ENCODE data around the gene B4GALT5.
"Not testable (repeated sequence)": the region's sequence is repeated elsewhere in the genome, so short reads cannot be mapped to it uniquely, and the experiment has no call there.

Gene B4GALT5

DNA sequence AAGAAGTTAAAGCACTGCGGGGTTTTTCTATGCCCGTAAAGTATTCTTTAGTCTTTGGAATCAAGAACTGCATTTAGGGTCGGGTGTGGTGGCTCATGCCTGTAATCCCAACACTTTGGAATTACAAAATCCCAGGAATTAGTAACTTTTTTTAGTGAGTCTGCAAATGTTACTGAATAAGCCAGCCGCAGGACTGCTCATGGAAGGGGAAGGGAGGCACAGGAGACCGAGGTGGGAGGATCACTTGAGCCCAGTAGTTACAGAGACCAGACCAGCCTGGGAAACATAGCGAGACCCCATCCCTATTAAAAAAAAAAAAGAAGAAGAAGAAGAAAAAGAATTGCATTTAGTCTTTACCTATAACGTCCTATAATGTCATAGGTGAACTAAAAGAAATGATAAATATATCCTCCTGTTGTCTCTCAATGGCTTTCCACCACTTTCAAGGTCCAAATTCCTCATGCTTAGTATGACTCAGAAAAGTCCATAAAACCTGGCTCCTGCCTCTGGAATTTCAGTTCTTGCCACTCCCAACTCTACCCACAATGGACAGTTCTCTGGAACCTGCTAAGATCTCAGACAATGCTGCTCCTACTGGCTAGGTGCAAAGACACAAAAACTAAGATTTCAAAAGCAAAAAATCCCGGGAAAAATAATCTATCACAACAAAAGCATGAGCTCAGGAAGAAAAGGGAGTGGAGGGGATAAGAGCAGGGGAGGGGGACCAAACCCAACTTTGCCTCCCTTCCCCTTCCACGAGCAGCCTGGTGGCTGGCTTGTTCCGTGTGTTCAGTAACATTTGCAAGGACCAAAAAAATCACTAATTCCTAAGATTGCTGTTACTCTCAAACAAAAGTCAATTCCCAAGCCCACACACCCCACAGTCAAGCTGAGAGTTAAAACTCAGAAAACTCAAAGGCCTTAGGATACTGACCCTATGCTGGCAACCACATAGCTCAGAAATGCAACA lies 39.0 kb downstream of the B4GALT5 start:
- H4K20me1 ChIP-seq, result peaks cover 99% of the 10 kb centered on the region
- no peak overlapping the region for H3K9ac ChIP-seq
- no peak overlapping the region for H3K4me2 ChIP-seq
- no peak overlapping the region for H3K27ac ChIP-seq
- H3K36me3 ChIP-seq, result no peaks in the 10 kb centered on the region; the same call in 1 of the 2 replicates
- TF ChIP-seq Cebpa-rat (IDR thresholded peaks at IDR 0.05), result no peak
- H3K4me3 ChIP-seq, result no peak overlapping the region
- H3K4me1 ChIP-seq, result peaks cover 44% of the 10 kb centered on the region
- H3K27me3 ChIP-seq, result no peaks in the 10 kb centered on the region
- H3K9me3 ChIP-seq, result no peaks in the 10 kb centered on the region

DNA sequence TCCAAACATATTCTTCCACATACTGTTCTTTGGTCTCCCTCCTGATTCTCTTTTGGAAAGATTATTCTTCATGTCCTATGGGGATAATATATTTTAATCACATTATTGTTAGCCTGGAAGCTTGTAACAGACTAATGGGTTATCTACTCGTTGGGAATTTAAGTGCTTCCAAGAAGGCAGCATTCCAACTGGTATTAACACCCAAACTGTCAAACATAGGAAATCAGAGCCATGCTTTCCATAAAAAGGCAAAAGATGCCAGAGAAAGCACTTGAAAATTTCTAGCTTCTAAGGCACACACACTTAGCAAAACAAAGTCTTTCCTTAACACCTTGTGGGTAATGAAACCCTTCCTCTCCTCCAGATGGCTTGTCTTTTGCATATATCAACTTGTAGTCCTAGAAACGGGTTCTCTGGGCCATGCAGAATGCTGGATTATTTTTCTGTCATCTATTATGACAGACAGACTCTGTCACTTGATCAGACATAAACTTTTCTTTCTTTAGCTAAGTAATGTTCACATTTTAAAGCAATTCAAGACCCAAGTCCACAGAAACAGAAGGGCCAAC lies 41.5 kb downstream of the B4GALT5 start:
- Histone ChIP-seq H3K27me3 (no peaks in the 10 kb centered on the region), H3K4me2 (no peak overlapping the region), H3K36me3 (no peaks in the 10 kb centered on the region; the same call in 1 of the 2 replicates), H3K9me3 (no peaks in the 10 kb centered on the region), H3K4me3 (no peak overlapping the region), H3K9ac (no peak overlapping the region), H3K4me1 (peaks cover 37% of the 10 kb centered on the region), H3K27ac (no peak overlapping the region), H4K20me1 (peaks cover 99% of the 10 kb centered on the region)
- TF ChIP-seq Cebpa-rat (IDR thresholded peaks at IDR 0.05), result no peak

DNA sequence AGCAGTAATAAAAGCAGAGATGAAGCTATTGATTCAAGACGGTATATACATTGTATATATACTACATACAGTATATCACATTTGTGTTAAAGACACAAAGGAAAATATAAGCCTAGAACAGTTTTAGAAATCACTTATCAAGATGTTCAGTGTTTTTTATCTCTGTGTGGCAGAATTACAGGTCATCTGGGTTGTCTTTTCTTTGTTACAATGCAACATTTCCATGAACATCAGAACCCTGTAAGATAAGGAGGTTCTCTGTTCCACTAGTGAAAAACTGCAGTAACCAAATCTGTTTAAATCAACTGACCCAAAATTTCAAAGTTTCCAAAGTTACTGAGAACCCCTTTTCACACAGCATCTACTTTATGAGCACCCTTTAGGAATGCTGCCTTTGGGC lies 42.2 kb downstream of the B4GALT5 start:
- Histone ChIP-seq H4K20me1 (peaks cover 99% of the 10 kb centered on the region), H3K4me3 (no peak overlapping the region), H3K36me3 (no peaks in the 10 kb centered on the region; the same call in 1 of the 2 replicates), H3K4me2 (no peak overlapping the region), H3K27ac (no peak overlapping the region), H3K9me3 (no peaks in the 10 kb centered on the region), H3K4me1 (peaks cover 29% of the 10 kb centered on the region), H3K27me3 (no peaks in the 10 kb centered on the region), H3K9ac (no peak overlapping the region)
- TF ChIP-seq Cebpa-rat (IDR thresholded peaks at IDR 0.05), result no peak

GRCh38 chr20:49669601-49670189 lies 44.0 kb downstream of the B4GALT5 start:
- Histone ChIP-seq H3K4me1 (peaks cover 25% of the 10 kb centered on the region), H3K27ac (no peak overlapping the region), H3K36me3 (no peaks in the 10 kb centered on the region; the same call in 1 of the 2 replicates), H3K4me2 (peak overlapping the region; percentile 78), H4K20me1 (peaks cover 98% of the 10 kb centered on the region), H3K9me3 (no peaks in the 10 kb centered on the region), H3K27me3 (no peaks in the 10 kb centered on the region), H3K9ac (no peak overlapping the region), H3K4me3 (peak overlapping the region; percentile 30; the same call in 1 of the 2 replicates)
- TF ChIP-seq Cebpa-rat (IDR thresholded peaks at IDR 0.05), result no peak

- peaks cover 98% of the 10 kb centered on the region for H4K20me1 ChIP-seq
Observed at GRCh38 chr20:49668878-49669195, 44.8 kb downstream of the B4GALT5 start.

DNA sequence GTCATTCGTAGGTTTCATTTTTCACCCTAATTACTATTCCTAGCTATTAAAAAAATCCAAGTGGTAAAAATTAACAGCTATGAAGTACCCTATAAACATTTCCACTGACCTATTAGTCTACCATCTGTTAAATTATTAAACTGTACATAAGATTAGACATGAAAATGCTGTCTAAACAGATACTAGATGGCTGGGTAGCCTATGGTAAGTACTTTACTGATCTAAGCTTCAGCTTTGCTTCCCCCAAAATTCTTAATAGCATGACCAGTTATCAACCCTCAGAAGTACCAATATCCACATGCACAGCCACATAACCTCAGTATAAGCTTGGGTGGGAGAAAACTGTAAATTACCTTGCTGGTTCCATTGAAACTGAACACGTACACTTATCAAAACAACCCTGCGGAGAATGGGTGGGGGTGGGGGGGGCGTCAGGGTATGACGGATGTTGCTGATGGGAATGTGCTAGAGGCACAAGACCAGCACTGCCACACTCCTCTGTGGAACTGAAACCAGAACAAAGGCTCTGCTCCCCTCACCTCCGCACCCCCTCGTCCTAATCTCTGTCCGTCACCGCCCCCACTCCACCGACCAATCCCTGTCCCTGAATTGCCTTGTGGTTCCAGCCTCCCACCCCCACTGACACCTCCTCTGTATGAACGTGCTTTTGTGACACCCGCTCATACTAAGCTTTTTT lies 45.3 kb downstream of the B4GALT5 start:
- Histone ChIP-seq H3K4me1 (peaks cover 25% of the 10 kb centered on the region), H3K4me2 (no peak overlapping the region), H3K27me3 (no peaks in the 10 kb centered on the region), H3K27ac (no peak overlapping the region), H3K4me3 (no peak overlapping the region), H4K20me1 (peaks cover 98% of the 10 kb centered on the region), H3K36me3 (no peaks in the 10 kb centered on the region), H3K9ac (no peak overlapping the region), H3K9me3 (no peaks in the 10 kb centered on the region)
- TF ChIP-seq Cebpa-rat (IDR thresholded peaks at IDR 0.05), result no peak

More at GRCh38 chr20:49668878-49669195, 44.8 kb downstream of the B4GALT5 start:
- H3K4me2 ChIP-seq, result peak overlapping the region; percentile 78; the same call in 1 of the 2 replicates
- H3K4me1 ChIP-seq, result peaks cover 25% of the 10 kb centered on the region
- H3K9ac ChIP-seq, H3K9me3 ChIP-seq, H3K27me3 ChIP-seq, H3K27ac ChIP-seq, H3K36me3 ChIP-seq, H3K4me3 ChIP-seq: not testable (repeated sequence)

GRCh38 chr20:49666911-49667310 lies 46.8 kb downstream of the B4GALT5 start:
- no peak overlapping the region for H3K4me3 ChIP-seq
- H3K4me1 ChIP-seq, result peaks cover 37% of the 10 kb centered on the region
- no peak for TF ChIP-seq Cebpa-rat (IDR thresholded peaks at IDR 0.05)
- H3K9me3 ChIP-seq, result no peaks in the 10 kb centered on the region
- no peak overlapping the region for H3K27ac ChIP-seq
- H3K4me2 ChIP-seq, result no peak overlapping the region
- H3K9ac ChIP-seq, result no peak overlapping the region
- no peaks in the 10 kb centered on the region for H3K36me3 ChIP-seq
- H3K27me3 ChIP-seq, result no peaks in the 10 kb centered on the region
- peaks cover 98% of the 10 kb centered on the region for H4K20me1 ChIP-seq

- Histone ChIP-seq H4K20me1 (peaks cover 98% of the 10 kb centered on the region), H3K9me3 (no peaks in the 10 kb centered on the region), H3K4me2 (no peak overlapping the region), H3K27me3 (no peaks in the 10 kb centered on the region), H3K36me3 (no peaks in the 10 kb centered on the region), H3K4me3 (no peak overlapping the region), H3K27ac (no peak overlapping the region), H3K4me1 (peaks cover 47% of the 10 kb centered on the region), H3K9ac (no peak overlapping the region)
- TF ChIP-seq Cebpa-rat (IDR thresholded peaks at IDR 0.05), result no peak
Observed at GRCh38 chr20:49665796-49666195, 47.9 kb downstream of the B4GALT5 start.

GRCh38 chr20:49664612-49665313 lies 48.9 kb downstream of the B4GALT5 start:
- no peak overlapping the region for H3K4me2 ChIP-seq
- H3K36me3 ChIP-seq, result no peaks in the 10 kb centered on the region
- H4K20me1 ChIP-seq, result peaks cover 98% of the 10 kb centered on the region
- H3K27ac ChIP-seq, result no peak overlapping the region
- H3K9me3 ChIP-seq, result no peaks in the 10 kb centered on the region
- no peak overlapping the region for H3K9ac ChIP-seq
- no peaks in the 10 kb centered on the region for H3K27me3 ChIP-seq
- TF ChIP-seq Cebpa-rat (IDR thresholded peaks at IDR 0.05), result no peak
- peaks cover 42% of the 10 kb centered on the region for H3K4me1 ChIP-seq
- H3K4me3 ChIP-seq, result no peak overlapping the region
